OCI-LY3 (cell line): ENCODE results near the gene MAPK9.

ENCODE experiments used
- H2AFZ ChIP-seq: fragments of 200-600, 300-600 bp; shearing (Covaris generic); 2 replicates; pipeline ENCODE4 v1.6.0; 2014; ENCODE audit warnings: antibody characterized with exemption, low read depth, low read length
- H3K27ac ChIP-seq: fragments of 200-600, 300-600 bp; sonication (generic); 2 replicates; pipeline ENCODE4 v1.5.1; 2014; ENCODE audit warnings: mild to moderate bottlenecking, low read length, moderate library complexity, mixed read lengths
- H3K27me3 ChIP-seq: fragments of 200-600, 300-600 bp; sonication (generic); 2 replicates; pipeline ENCODE4 v1.6.1; 2014; ENCODE audit warnings: low read depth, low read length, mixed read lengths
- H3K36me3 ChIP-seq: fragments of 200-600, 300-600 bp; sonication (generic); replicated peaks from 2 replicates; pipeline ENCODE3; 2014; ENCODE audit warnings: low read depth, low read length, mixed read lengths
- H3K4me1 ChIP-seq: fragments of 300-600, 200-600 bp; sonication (generic); 2 replicates; pipeline ENCODE4 v1.6.1; 2014; ENCODE audit warnings: low read length, mixed read lengths
- H3K4me2 ChIP-seq: fragments of 200-600, 300-600 bp; sonication (generic); 2 replicates; pipeline ENCODE4 v1.6.1; 2014; ENCODE audit warnings: low read length, mixed read lengths
- H3K4me3 ChIP-seq: fragments of 300-600, 200-600 bp; sonication (generic); 2 replicates; pipeline ENCODE4 v1.5.1; 2014; ENCODE audit warnings: antibody characterized with exemption, mild to moderate bottlenecking, low read length, moderate library complexity
- H3K79me2 ChIP-seq: fragments of 300-600, 200-600 bp; shearing (Covaris generic); 2 replicates; pipeline ENCODE4 v1.6.1; 2014; ENCODE audit warnings: mild to moderate bottlenecking, low read length, mixed read lengths
- H3K9ac ChIP-seq: fragments of 300-600, 200-600 bp; shearing (Covaris generic); 2 replicates; pipeline ENCODE4 v1.6.0; 2014; ENCODE audit warnings: mild to moderate bottlenecking, low read length, moderate library complexity
- H3K9me3 ChIP-seq: fragments of 200-600, 300-600 bp; shearing (Covaris generic); 2 replicates; pipeline ENCODE4 v1.6.1; 2014; ENCODE audit warnings: low read length, mixed read lengths; ENCODE audit not compliant: insufficient read depth
- H4K20me1 ChIP-seq: fragments of 200-600, 300-600 bp; sonication (generic); 2 replicates; pipeline ENCODE4 v1.6.1; 2016; ENCODE audit warnings: low read length, mixed read lengths; ENCODE audit not compliant: insufficient read depth
- EZH2phosphoT487 ChIP-seq: fragments of 200-600 bp; shearing (Covaris generic); IDR thresholded peaks from 2 replicates; pipeline ENCODE4 v1.6.1; 2018; ENCODE audit warnings: antibody characterized with exemption, mixed run types, low read depth
- TF ChIP-seq, protein P1 (sequence below): fragments of 200-600, 300-600 bp; sonication (generic); IDR thresholded peaks from 2 replicates; pipeline ENCODE4 v1.5.1; 2014; ENCODE audit warnings: antibody characterized with exemption, low read length, low read depth

The MAPK9 gene

DNA sequence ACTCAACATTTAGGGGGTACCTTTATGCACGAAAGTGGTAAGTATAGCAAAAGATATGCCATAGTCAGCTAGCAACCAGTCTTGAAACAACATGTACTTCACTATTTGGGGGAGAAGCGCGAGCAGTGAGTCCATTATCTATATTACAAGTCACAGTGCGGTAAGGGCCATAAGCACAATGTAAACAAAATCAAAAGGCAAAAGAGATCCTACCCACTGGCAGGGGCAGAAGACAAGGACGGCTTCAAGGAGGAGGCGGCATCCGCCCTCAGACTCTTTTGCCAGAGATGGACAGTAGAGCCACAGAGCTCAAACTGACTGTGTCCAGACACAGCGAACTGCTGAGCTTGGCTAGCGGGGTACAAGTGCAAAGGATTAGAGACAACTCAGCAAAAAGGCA lies 9.6 kb downstream of the MAPK9 start:
- 0 out of 2 replicates have a peak, but pooled peaks cover 11% of the 10 kb centered on the region for H3K9me3 ChIP-seq
- TF ChIP-seq, protein P1, sequence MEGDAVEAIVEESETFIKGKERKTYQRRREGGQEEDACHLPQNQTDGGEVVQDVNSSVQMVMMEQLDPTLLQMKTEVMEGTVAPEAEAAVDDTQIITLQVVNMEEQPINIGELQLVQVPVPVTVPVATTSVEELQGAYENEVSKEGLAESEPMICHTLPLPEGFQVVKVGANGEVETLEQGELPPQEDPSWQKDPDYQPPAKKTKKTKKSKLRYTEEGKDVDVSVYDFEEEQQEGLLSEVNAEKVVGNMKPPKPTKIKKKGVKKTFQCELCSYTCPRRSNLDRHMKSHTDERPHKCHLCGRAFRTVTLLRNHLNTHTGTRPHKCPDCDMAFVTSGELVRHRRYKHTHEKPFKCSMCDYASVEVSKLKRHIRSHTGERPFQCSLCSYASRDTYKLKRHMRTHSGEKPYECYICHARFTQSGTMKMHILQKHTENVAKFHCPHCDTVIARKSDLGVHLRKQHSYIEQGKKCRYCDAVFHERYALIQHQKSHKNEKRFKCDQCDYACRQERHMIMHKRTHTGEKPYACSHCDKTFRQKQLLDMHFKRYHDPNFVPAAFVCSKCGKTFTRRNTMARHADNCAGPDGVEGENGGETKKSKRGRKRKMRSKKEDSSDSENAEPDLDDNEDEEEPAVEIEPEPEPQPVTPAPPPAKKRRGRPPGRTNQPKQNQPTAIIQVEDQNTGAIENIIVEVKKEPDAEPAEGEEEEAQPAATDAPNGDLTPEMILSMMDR = no peak
- TF ChIP-seq EZH2phosphoT487 = no peak
- peaks cover 83% of the 10 kb centered on the region for H3K36me3 ChIP-seq
- H3K4me3 ChIP-seq = no peak overlapping the region
- no peak overlapping the region for H3K9ac ChIP-seq
- H3K79me2 ChIP-seq = peaks cover 39% of the 10 kb centered on the region
- no peaks in the 10 kb centered on the region for H3K4me1 ChIP-seq
- H4K20me1 ChIP-seq = no peaks in the 10 kb centered on the region
- H3K27me3 ChIP-seq = no peaks in the 10 kb centered on the region
- no peak overlapping the region for H3K27ac ChIP-seq
- H2AFZ ChIP-seq = no peak overlapping the region
- H3K4me2 ChIP-seq = no peak overlapping the region

DNA sequence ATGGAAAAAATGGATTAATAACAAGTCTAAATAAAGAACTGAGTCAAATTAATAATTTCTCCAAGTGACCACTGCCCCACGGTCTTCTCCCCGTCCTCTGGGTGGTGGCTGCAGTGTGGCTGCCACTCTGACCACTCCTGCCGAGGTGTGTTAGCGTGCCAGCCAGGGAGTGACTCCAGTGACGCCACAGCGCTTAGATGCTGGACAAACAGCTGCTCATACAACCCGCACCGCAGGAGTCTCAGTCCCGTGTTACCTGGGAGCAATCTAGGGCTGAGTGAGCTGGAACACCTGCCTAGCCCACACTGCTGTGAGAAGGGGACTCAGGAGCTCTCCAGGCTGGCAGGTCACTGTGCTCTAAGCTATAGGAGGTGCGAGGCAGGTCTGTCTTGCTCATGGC lies 10.2 kb downstream of the MAPK9 start:
- H3K4me1 ChIP-seq = no peaks in the 10 kb centered on the region
- peaks cover 83% of the 10 kb centered on the region for H3K36me3 ChIP-seq
- no peak for TF ChIP-seq EZH2phosphoT487
- TF ChIP-seq, protein P1 = no peak

DNA sequence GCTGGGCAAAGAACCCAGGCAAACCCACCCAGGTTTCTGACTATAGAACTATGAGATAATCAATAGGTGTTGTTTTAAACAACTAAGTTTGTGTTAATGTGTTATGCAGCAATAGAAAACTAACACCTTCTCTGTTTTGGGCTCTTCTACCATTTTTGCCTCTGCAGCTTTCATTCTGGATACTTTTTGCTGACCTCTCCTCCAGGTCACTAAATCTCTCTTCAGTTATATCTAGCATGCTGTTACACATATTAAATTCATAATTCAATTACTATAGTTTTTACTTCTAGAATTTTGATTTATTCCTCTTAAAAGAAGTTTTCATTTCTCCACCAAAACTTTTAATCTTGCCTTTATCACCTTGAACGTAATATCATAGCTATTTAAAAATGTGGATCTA lies 17.2 kb downstream of the MAPK9 start:
- no peak overlapping the region for H2AFZ ChIP-seq

More for the DNA sequence above, 10.2 kb downstream of the MAPK9 start:
- Histone ChIP-seq H2AFZ (no peak overlapping the region), H4K20me1 (no peaks in the 10 kb centered on the region), H3K9me3 (peaks cover 17% of the 10 kb centered on the region; the same call in 1 of the 2 replicates), H3K9ac (no peak overlapping the region), H3K4me2 (no peak overlapping the region), H3K27ac (no peak overlapping the region), H3K27me3 (no peaks in the 10 kb centered on the region), H3K4me3 (no peak overlapping the region), H3K79me2 (peaks cover 33% of the 10 kb centered on the region)

DNA sequence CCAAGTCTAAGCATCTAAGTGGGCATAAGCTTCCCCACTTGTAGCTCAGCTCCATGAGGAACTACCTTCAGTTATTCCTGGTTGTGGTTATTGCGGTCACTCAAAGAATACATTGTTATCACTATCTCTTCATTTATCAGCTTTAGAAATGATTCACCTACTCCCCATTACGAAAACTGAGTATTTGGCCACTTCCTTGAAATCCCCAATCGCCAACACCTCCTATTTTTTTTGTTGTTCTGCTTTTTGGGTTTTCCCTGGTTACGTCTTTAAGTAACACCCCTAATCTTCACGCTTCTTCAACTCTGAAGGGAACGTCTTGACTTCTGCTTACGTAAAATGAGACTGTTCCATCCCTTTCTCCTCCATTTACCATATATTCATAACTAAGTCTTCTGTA lies 20.7 kb downstream of the MAPK9 start:
- H4K20me1 ChIP-seq = no peaks in the 10 kb centered on the region
- no peak overlapping the region for H3K9ac ChIP-seq
- peaks cover 75% of the 10 kb centered on the region for H3K36me3 ChIP-seq
- H3K27me3 ChIP-seq = no peaks in the 10 kb centered on the region
- TF ChIP-seq, protein P1 = no peak
- no peak for TF ChIP-seq EZH2phosphoT487
- H3K4me1 ChIP-seq = no peaks in the 10 kb centered on the region
- no peak overlapping the region for H2AFZ ChIP-seq
- H3K4me3 ChIP-seq = no peak overlapping the region
- H3K27ac ChIP-seq = no peak overlapping the region
- no peaks in the 10 kb centered on the region for H3K79me2 ChIP-seq
- no peak overlapping the region for H3K4me2 ChIP-seq
- H3K9me3 ChIP-seq = peaks cover 12% of the 10 kb centered on the region

More for the DNA sequence above, 17.2 kb downstream of the MAPK9 start:
- H4K20me1 ChIP-seq = no peaks in the 10 kb centered on the region
- H3K9ac ChIP-seq = no peak overlapping the region
- no peaks in the 10 kb centered on the region for H3K27me3 ChIP-seq
- peaks cover 16% of the 10 kb centered on the region; the same call in 1 of the 2 replicates for H3K9me3 ChIP-seq
- H3K4me3 ChIP-seq = no peak overlapping the region
- H3K4me1 ChIP-seq = no peaks in the 10 kb centered on the region
- H3K79me2 ChIP-seq = no peaks in the 10 kb centered on the region
- no peak overlapping the region for H3K27ac ChIP-seq
- peaks cover 78% of the 10 kb centered on the region for H3K36me3 ChIP-seq
- H3K4me2 ChIP-seq = no peak overlapping the region
- TF ChIP-seq, protein P1 = no peak
- no peak for TF ChIP-seq EZH2phosphoT487
